A673 (cell line): ENCODE measurements around the gene TRIM46. TPM values are rescaled to one million over a fixed set of nuclear protein-coding genes. Genes with fewer than 3 reads are reported as not detected.

Experiments used
- BruUV-seq: library from RNA; stranded (reverse); fragments of 400-500 nt; replicated peaks from 2 replicates; lab custom pipeline; 2021; lab: Mats Ljungman, UMichigan
- CTCF ChIA-PET: fragments of 300-600 bp; sonication (Branson Sonifier 250); formaldehyde crosslinking; loops from one replicate; lab custom pipeline; 2022; ENCODE audit warnings: antibody characterized with exemption; lab: Charles Lee
- POLR2A ChIA-PET: fragments of 300-600 bp; sonication (Branson Sonifier 250); formaldehyde crosslinking; loops from one replicate; lab custom pipeline; 2022; ENCODE audit warnings: antibody characterized with exemption; ENCODE audit not compliant: low non-redundant PET; lab: Charles Lee
- DNase-seq: peaks from one replicate; pipeline ENCODE4 v3.0.0-alpha.2; 2015; ENCODE audit warnings: low spot score
- H3K27ac ChIP-seq: fragments of 200-600 bp; sonication (generic); 2 replicates; pipeline ENCODE4 v1.5.1; 2016; ENCODE audit warnings: mixed run types, low read depth, mild to moderate bottlenecking, mixed read lengths, antibody characterized with exemption, low read length; ENCODE audit not compliant: poor library complexity, severe bottlenecking
- H3K27me3 ChIP-seq: fragments of 200-600 bp; sonication (generic); replicated peaks from 2 replicates; pipeline ENCODE4 v1.6.1; 2017; ENCODE audit warnings: mixed run types, low read depth, mild to moderate bottlenecking, mixed read lengths, antibody characterized with exemption, low read length; ENCODE audit not compliant: insufficient read depth, poor library complexity
- H3K36me3 ChIP-seq: fragments of 200-600 bp; sonication (generic); 2 replicates; pipeline ENCODE4 v1.6.1; 2016; ENCODE audit warnings: mixed run types, mild to moderate bottlenecking, mixed read lengths, antibody characterized with exemption, low read length; ENCODE audit not compliant: insufficient read depth, poor library complexity, severe bottlenecking
- H3K4me1 ChIP-seq: fragments of 200-600 bp; sonication (generic); 2 replicates; pipeline ENCODE4 v1.6.1; 2017; ENCODE audit warnings: mixed run types, mild to moderate bottlenecking, mixed read lengths, antibody characterized with exemption, low read length; ENCODE audit not compliant: insufficient read depth, poor library complexity, severe bottlenecking
- H3K4me3 ChIP-seq: fragments of 200-600 bp; sonication (generic); 2 replicates; pipeline ENCODE4 v1.5.1; 2016; ENCODE audit warnings: low read depth, mixed run types, mild to moderate bottlenecking, mixed read lengths, low read length; ENCODE audit not compliant: poor library complexity, severe bottlenecking
- H3K9me3 ChIP-seq: fragments of 200-600 bp; sonication (generic); 2 replicates; pipeline ENCODE4 v1.6.1; 2016; ENCODE audit warnings: mixed run types, low read depth, mild to moderate bottlenecking, mixed read lengths, antibody characterized with exemption, low read length; ENCODE audit not compliant: poor library complexity, severe bottlenecking
- CTCF ChIP-seq: fragments of 300-800, 200-600 bp; sonication (generic); conservative IDR thresholded peaks from 2 replicates; pipeline ENCODE4 v1.5.1; 2017; ENCODE audit warnings: low read depth, mild to moderate bottlenecking, antibody characterized with exemption, low read length, moderate library complexity, mixed read lengths
- EZH2 ChIP-seq: fragments of 200-600 bp; sonication (generic); IDR thresholded peaks from 2 replicates; pipeline ENCODE4 v1.6.1; 2017; ENCODE audit warnings: borderline replicate concordance, low read depth, mild to moderate bottlenecking, mixed read lengths, antibody characterized with exemption, low read length; ENCODE audit not compliant: poor library complexity, severe bottlenecking
- intact Hi-C: fragments of 100-400 bp; cut with micrococcal nuclease; formaldehyde crosslinking; loops from one replicate; pipeline ENCODE4 v1.10.0; 2022; ENCODE audit not compliant: unreplicated experiment
- total RNA-seq: library from RNA; stranded (reverse); gene quantifications from 2 replicates; pipeline ENCODE4 v1.2.3, GENCODE V29; 2021

The TRIM46 gene
- total RNA-seq, 1 experiment from 2014 or later, result 5.1 TPM

- Histone ChIP-seq H3K4me3 (peak overlapping the region; percentile 86), H3K9me3 (no peaks in the 10 kb centered on the region), H3K27ac (peak overlapping the region; percentile 20), H3K4me1 (peaks cover 24% of the 10 kb centered on the region), H3K27me3 (no peaks in the 10 kb centered on the region), H3K36me3 (peaks cover 7% of the 10 kb centered on the region)
- intact Hi-C loops, result loop anchor here (10.0 kb wide), 2 partner anchors 150 to 420 kb away; partner anchors contain the start of gene RUSC1
- POLR2A ChIA-PET, result no interaction called here
- no TSS peak for BruUV-seq
- TF ChIP-seq EZH2 (no peak), CTCF (no peak)
- peak; percentile 65 for DNase-seq
- CTCF ChIA-PET, result interaction anchor here (0.6 to 3.9 kb wide), 5 partner anchors 11 to 188 kb away, joined by 3 to 45 read pairs (median 6); no protein-coding TSS in a partner anchor
Measured at GRCh38 chr1:155174324-155175280, 953 bp downstream of the TRIM46 start.

- H3K27me3 ChIP-seq, result no peaks in the 10 kb centered on the region
- no peak overlapping the region for H3K4me3 ChIP-seq
- no peaks in the 10 kb centered on the region for H3K9me3 ChIP-seq
- peaks cover 4% of the 10 kb centered on the region for H3K36me3 ChIP-seq
- TF ChIP-seq CTCF (no peak), EZH2 (no peak)
- no TSS peak for BruUV-seq
- no peak for DNase-seq
- H3K27ac ChIP-seq, result no peak overlapping the region
- CTCF ChIA-PET, result interaction anchor here (1.0 to 3.9 kb wide), 4 partner anchors 8 to 84 kb away, joined by 3 to 39 read pairs (median 4); no protein-coding TSS in a partner anchor
- peaks cover 24% of the 10 kb centered on the region for H3K4me1 ChIP-seq
- intact Hi-C loops, result loop anchor here (10.0 kb wide), 2 partner anchors 149 to 419 kb away; partner anchors contain the start of gene RUSC1
- POLR2A ChIA-PET, result no interaction called here
Measured at GRCh38 chr1:155175281-155175926, 1.8 kb downstream of the TRIM46 start.

- BruUV-seq, result no TSS peak
- intact Hi-C loops, result loop anchor here (10.0 kb wide), 2 partner anchors 149 to 419 kb away; partner anchors contain the start of gene RUSC1
- TF ChIP-seq CTCF (no peak; the same call in 1 of the 2 replicates), EZH2 (no peak)
- Histone ChIP-seq H3K27ac (no peak overlapping the region), H3K27me3 (no peaks in the 10 kb centered on the region), H3K9me3 (no peaks in the 10 kb centered on the region), H3K4me3 (no peak overlapping the region), H3K36me3 (peaks cover 4% of the 10 kb centered on the region), H3K4me1 (peaks cover 24% of the 10 kb centered on the region)
- DNase-seq, result peak; percentile 48
- CTCF ChIA-PET, result interaction anchor here (1.0 to 3.9 kb wide), 4 partner anchors 8 to 85 kb away, joined by 3 to 39 read pairs (median 4); no protein-coding TSS in a partner anchor
- POLR2A ChIA-PET, result no interaction called here
Measured at GRCh38 chr1:155175927-155176371, 2.3 kb downstream of the TRIM46 start.
